Nephron progenitor cell (in vitro differentiated cells): ENCODE measurements around the gene MLLT3.

Experiments used
- DNase-seq: peaks from one replicate; pipeline ENCODE4 v3.0.0; 2021
- H3K27ac Mint-ChIP-seq: 2 replicates; pipeline ENCODE4 v1.8.0; 2021; ENCODE audit warnings: mild to moderate bottlenecking, moderate library complexity, mixed read lengths
- H3K27me3 Mint-ChIP-seq: 2 replicates; pipeline ENCODE4 v1.8.0; 2021; ENCODE audit warnings: mild to moderate bottlenecking, low read depth, mixed read lengths; ENCODE audit not compliant: poor library complexity
- H3K36me3 Mint-ChIP-seq: 2 replicates; pipeline ENCODE4 v1.8.0; 2021; ENCODE audit warnings: low read depth, mixed read lengths
- H3K4me1 Mint-ChIP-seq: 2 replicates; pipeline ENCODE4 v1.8.0; 2021; ENCODE audit warnings: mixed read lengths
- H3K4me3 Mint-ChIP-seq: 2 replicates; pipeline ENCODE4 v1.8.0; 2021; ENCODE audit warnings: mild to moderate bottlenecking, moderate library complexity, mixed read lengths
- H3K9me3 Mint-ChIP-seq: 2 replicates; pipeline ENCODE4 v1.8.0; 2021; ENCODE audit warnings: mild to moderate bottlenecking, moderate library complexity, mixed read lengths
- TF ChIP-seq, protein P1 (sequence below): fragments of 200-600 bp; sonication (generic); IDR thresholded peaks from 2 replicates; pipeline ENCODE4 v1.5.0; 2021; ENCODE audit warnings: antibody characterized with exemption

MLLT3 gene

DNA sequence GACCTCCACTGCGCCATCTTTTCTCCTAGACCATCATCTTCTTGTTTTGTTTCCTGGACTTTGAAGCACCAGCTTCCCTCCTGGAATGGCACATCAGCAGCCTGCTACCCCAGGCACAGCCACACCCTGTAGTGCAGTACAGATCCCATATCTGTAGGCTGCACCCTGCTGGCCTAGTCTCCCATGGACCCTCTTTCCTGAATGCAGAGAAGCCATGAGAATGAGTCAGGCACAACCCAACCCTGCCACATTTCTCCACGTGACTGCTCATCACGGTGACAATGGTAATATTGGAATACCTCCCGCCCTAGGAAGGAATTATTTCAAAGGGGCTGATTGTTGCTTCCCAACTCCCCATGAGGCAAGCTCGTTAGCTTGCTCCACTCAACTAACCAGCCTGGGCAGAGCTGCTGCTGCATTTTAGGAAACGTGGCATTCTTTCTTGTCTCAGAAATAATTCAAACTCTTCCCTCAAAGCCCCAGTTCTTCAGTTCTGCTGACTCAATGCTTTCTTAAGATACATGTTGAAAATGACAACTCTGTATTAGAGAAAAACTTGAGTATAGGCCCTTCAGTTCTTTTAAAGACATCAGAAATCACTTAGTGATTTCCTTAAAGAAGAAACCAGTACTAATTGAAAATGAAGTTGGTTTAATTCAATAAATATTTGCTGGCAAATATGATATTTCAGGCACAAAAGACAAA is 328.1 kb downstream of the MLLT3 start:
- H3K27ac Mint-ChIP-seq = no peak overlapping the region
- no peak overlapping the region for H3K4me3 Mint-ChIP-seq
- TF ChIP-seq, protein P1, sequence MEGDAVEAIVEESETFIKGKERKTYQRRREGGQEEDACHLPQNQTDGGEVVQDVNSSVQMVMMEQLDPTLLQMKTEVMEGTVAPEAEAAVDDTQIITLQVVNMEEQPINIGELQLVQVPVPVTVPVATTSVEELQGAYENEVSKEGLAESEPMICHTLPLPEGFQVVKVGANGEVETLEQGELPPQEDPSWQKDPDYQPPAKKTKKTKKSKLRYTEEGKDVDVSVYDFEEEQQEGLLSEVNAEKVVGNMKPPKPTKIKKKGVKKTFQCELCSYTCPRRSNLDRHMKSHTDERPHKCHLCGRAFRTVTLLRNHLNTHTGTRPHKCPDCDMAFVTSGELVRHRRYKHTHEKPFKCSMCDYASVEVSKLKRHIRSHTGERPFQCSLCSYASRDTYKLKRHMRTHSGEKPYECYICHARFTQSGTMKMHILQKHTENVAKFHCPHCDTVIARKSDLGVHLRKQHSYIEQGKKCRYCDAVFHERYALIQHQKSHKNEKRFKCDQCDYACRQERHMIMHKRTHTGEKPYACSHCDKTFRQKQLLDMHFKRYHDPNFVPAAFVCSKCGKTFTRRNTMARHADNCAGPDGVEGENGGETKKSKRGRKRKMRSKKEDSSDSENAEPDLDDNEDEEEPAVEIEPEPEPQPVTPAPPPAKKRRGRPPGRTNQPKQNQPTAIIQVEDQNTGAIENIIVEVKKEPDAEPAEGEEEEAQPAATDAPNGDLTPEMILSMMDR = no peak
- H3K9me3 Mint-ChIP-seq = peaks cover 6% of the 10 kb centered on the region
- H3K36me3 Mint-ChIP-seq = peaks cover 44% of the 10 kb centered on the region
- no peak for DNase-seq
- H3K27me3 Mint-ChIP-seq = peaks cover 5% of the 10 kb centered on the region
- peaks cover 26% of the 10 kb centered on the region for H3K4me1 Mint-ChIP-seq

DNA sequence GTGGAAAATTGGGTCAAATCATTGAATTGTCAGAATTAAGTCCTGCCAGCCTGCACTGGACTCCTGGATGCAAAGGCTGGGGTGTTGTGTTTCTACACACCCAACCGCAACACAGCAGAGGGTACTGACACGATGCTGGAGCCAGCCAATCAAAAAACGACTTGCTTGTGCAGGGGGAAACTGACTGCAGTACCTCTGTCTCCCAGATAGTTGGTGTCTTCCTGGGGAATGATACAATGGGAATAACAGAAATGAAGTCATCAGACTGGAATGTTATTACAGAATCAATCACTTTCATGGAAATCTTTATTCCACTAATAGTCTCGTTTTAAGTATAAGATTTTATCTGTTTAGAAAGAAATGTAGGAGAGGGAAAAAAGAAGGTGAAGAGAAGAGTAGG is 330.3 kb downstream of the MLLT3 start:
- peaks cover 9% of the 10 kb centered on the region for H3K4me1 Mint-ChIP-seq
- TF ChIP-seq, protein P1 = no peak
- no peak overlapping the region for H3K27ac Mint-ChIP-seq
- peaks cover 19% of the 10 kb centered on the region for H3K9me3 Mint-ChIP-seq
- peaks cover 59% of the 10 kb centered on the region for H3K36me3 Mint-ChIP-seq
- peaks cover 5% of the 10 kb centered on the region for H3K27me3 Mint-ChIP-seq
- no peak overlapping the region for H3K4me3 Mint-ChIP-seq
- DNase-seq = no peak
